ENCODE measurements around the gene KRT81. TPM values are rescaled to one million over a fixed set of nuclear protein-coding genes. Genes with fewer than 3 reads are reported as not detected.

KRT81 gene
- total RNA-seq, 4 donors from 2014 or later = not detected

DNA sequence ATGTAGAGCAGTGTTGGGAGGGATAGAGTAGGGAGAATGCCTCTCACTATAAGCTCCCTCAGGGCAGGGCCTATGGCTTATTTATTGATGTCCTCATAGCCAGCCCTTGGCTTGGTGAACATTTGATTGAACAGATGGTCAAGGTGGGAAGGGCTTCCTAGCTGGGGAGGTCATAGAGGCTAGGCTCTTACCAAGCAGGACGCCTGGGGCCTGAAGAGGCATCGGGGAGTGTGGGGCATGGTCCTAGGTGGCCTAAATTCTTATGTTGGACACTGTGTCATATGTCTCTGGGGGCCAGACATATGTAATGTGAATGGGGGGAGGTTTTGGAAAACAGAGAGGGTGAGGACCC lies 34.8 kb downstream of the KRT81 start:
- no peaks in the 10 kb centered on the region for H3K9me3 ChIP-seq
- no peaks in the 10 kb centered on the region for H3K36me3 ChIP-seq
- H3K27me3 ChIP-seq = peaks cover 0 to 8% of the 10 kb centered on the region in 2 donors
- intact Hi-C loops (cut with DNase I; ENCODE audit: low total_unique reads) = no loop called here
- TF ChIP-seq POLR2A (IDR thresholded peaks at IDR 0.05) (no peak), CTCF (IDR thresholded peaks at IDR 0.05) (no peak)
- H3K27ac ChIP-seq = no peak overlapping the region
- H3K4me1 ChIP-seq = peaks cover 0 to 8% of the 10 kb centered on the region in 2 donors
- no peak for DNase-seq
- no peak overlapping the region for H3K4me3 ChIP-seq

DNA sequence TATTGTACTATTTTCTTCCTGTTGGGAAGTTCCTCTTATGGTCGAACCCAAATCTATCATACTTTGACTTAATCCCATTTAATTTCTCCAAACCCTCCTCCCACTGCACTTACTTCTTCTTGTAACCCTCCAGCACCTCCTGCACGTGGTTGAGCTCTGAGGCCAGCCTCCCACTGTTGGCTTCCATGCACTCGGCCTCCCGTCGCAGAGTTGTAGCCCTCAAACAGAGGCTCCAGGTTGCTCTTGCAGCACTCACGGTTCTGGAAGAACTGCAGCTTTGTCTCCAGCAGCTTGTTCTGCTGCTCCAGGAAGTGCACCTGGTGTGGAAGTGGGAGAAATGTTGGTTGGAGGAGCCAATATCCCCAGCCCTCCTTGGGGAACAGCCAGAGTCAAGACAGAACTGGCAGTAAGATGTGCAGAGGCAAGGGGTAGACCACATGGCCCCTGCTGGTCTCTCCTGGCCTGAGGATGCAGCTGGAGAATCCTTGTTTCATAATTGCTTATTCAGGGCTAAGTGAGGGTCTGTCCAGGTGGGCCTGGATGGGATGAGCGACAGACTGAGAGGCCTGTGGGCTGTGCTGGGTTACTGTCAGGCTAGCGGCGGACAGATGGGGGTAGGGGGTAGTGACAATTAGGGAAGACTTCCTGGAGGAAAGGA lies 35.3 kb downstream of the KRT81 start:
- intact Hi-C loops (cut with DNase I; ENCODE audit: low total_unique reads) = no loop called here
- no peak overlapping the region for H3K4me3 ChIP-seq
- H3K36me3 ChIP-seq = no peaks in the 10 kb centered on the region
- peaks cover 0 to 8% of the 10 kb centered on the region in 2 donors for H3K4me1 ChIP-seq
- no peak overlapping the region for H3K27ac ChIP-seq
- no peak for DNase-seq
- peaks cover 0 to 8% of the 10 kb centered on the region in 2 donors for H3K27me3 ChIP-seq
- TF ChIP-seq POLR2A (IDR thresholded peaks at IDR 0.05) (no peak), CTCF (IDR thresholded peaks at IDR 0.05) (no peak)
- no peaks in the 10 kb centered on the region for H3K9me3 ChIP-seq

- H3K9me3 ChIP-seq = no peaks in the 10 kb centered on the region
- H3K27me3 ChIP-seq = peaks cover 0 to 8% of the 10 kb centered on the region in 2 donors
Observed at GRCh38 chr12:52254965-52255751, 36.2 kb downstream of the KRT81 start.

GRCh38 chr12:52254180-52254964 lies 37.0 kb downstream of the KRT81 start:
- Histone ChIP-seq H3K9me3 (no peaks in the 10 kb centered on the region), H3K27me3 (peaks cover 0 to 8% of the 10 kb centered on the region in 2 donors), H3K4me1 (peaks cover 0 to 8% of the 10 kb centered on the region in 2 donors), H3K27ac (no peak overlapping the region), H3K4me3 (no peak overlapping the region), H3K36me3 (no peaks in the 10 kb centered on the region)
- intact Hi-C loops (cut with DNase I; ENCODE audit: low total_unique reads) = no loop called here
- no peak for TF ChIP-seq POLR2A (IDR thresholded peaks at IDR 0.05)
- TF ChIP-seq CTCF (IDR thresholded peaks at IDR 0.05) = no peak
- DNase-seq = no peak

More at GRCh38 chr12:52254965-52255751, 36.2 kb downstream of the KRT81 start:
- TF ChIP-seq POLR2A (IDR thresholded peaks at IDR 0.05) = no peak
- no peak for TF ChIP-seq CTCF (IDR thresholded peaks at IDR 0.05)
- intact Hi-C loops (cut with DNase I; ENCODE audit: low total_unique reads) = no loop called here
- H3K4me1 ChIP-seq = peaks cover 0 to 8% of the 10 kb centered on the region in 2 donors
- H3K36me3 ChIP-seq = no peaks in the 10 kb centered on the region
- H3K4me3 ChIP-seq = no peak overlapping the region
- H3K27ac ChIP-seq = no peak overlapping the region
- no peak for DNase-seq
